IgD-negative memory B cell (primary cell): ENCODE data around the gene TMEM151A. TPM values are rescaled to one million over a fixed set of nuclear protein-coding genes. Genes with fewer than 3 reads are reported as not detected.
"Not testable (repeated sequence)": the region's sequence is repeated elsewhere in the genome, so short reads cannot be mapped to it uniquely, and the experiment has no call there.

Experiments
- H3K27ac Mint-ChIP-seq, 3 donors: one replicate each; pipeline ENCODE4 v1.8.0; 2020 to 2022; ENCODE audit warnings: mild to moderate bottlenecking in 3 of 3, mixed read lengths in 3 of 3, moderate library complexity in 1 of 3
- H3K27me3 Mint-ChIP-seq: one replicate; pipeline ENCODE4 v1.8.0; 2021; ENCODE audit warnings: mixed read lengths
- H3K36me3 Mint-ChIP-seq: one replicate; pipeline ENCODE4 v1.8.0; 2020; ENCODE audit warnings: mild to moderate bottlenecking, mixed read lengths
- H3K4me1 Mint-ChIP-seq, 3 donors: one replicate each; pipeline ENCODE4 v1.8.0; 2020 to 2022; ENCODE audit warnings: mixed read lengths in 3 of 3, mild to moderate bottlenecking in 1 of 3
- H3K4me3 Mint-ChIP-seq, 4 donors: one replicate each; pipeline ENCODE4 v1.8.0; 2020 to 2022; ENCODE audit warnings: mild to moderate bottlenecking in 4 of 4, mixed read lengths in 4 of 4, moderate library complexity in 3 of 4
- H3K9me3 Mint-ChIP-seq, 3 donors: one replicate each; pipeline ENCODE4 v1.8.0; 2020 to 2021; ENCODE audit warnings: mixed read lengths in 3 of 3, mild to moderate bottlenecking in 1 of 3
- polyA plus RNA-seq: library from polyadenylated mRNA; unstranded; fragments of 300-500 nt; fragmentation: Illumina TruSeq; gene quantifications from one replicate; pipeline ENCODE4 v1.2.3, GENCODE V29; 2021

TMEM151A gene
- polyA plus RNA-seq, 1 donor from 2014 or later: not detected

- peaks cover 0 to 6% (median 4%) of the 10 kb centered on the region in 3 donors for H3K4me1 Mint-ChIP-seq
- peaks cover 5% of the 10 kb centered on the region for H3K36me3 Mint-ChIP-seq
Measured at GRCh38 chr11:66275396-66275795, 16.3 kb upstream of the TMEM151A start.

GRCh38 chr11:66275984-66276612 lies 15.6 kb upstream of the TMEM151A start:
- peak overlapping the region in 1 of 3 donors; percentile 71 for H3K27ac Mint-ChIP-seq
- no peaks in the 10 kb centered on the region for H3K9me3 Mint-ChIP-seq
- H3K4me3 Mint-ChIP-seq: peak overlapping the region in 2 of 4 donors; percentile 50 to 61
- H3K27me3 Mint-ChIP-seq: peaks cover 4% of the 10 kb centered on the region
- H3K4me1 Mint-ChIP-seq: peaks cover 2 to 6% (median 5%) of the 10 kb centered on the region in 3 donors
- peaks cover 5% of the 10 kb centered on the region for H3K36me3 Mint-ChIP-seq

More at GRCh38 chr11:66275396-66275795, 16.3 kb upstream of the TMEM151A start:
- peak overlapping the region in 1 of 4 donors; percentile 23 for H3K4me3 Mint-ChIP-seq
- H3K27ac Mint-ChIP-seq: peak overlapping the region in 1 of 3 donors; percentile 73
- no peaks in the 10 kb centered on the region for H3K9me3 Mint-ChIP-seq
- peaks cover 4% of the 10 kb centered on the region for H3K27me3 Mint-ChIP-seq

GRCh38 chr11:66276619-66277018 lies 15.1 kb upstream of the TMEM151A start:
- Mint-ChIP-seq H3K4me3 (peak overlapping the region in 2 of 4 donors; percentile 39 to 70), H3K4me1 (peaks cover 5 to 11% (median 10%) of the 10 kb centered on the region in 3 donors), H3K27ac (peak overlapping the region in 1 of 3 donors; percentile 71)
- not testable (repeated sequence) for H3K36me3 Mint-ChIP-seq, H3K9me3 Mint-ChIP-seq, H3K27me3 Mint-ChIP-seq

- H3K4me1 Mint-ChIP-seq: peaks cover 7 to 14% (median 13%) of the 10 kb centered on the region in 3 donors
- not testable (repeated sequence) for H3K36me3 Mint-ChIP-seq, H3K27me3 Mint-ChIP-seq, H3K9me3 Mint-ChIP-seq
- peak overlapping the region in 1 of 3 donors; percentile 68 for H3K27ac Mint-ChIP-seq
- peak overlapping the region; percentile 39 to 71 (median 62) for H3K4me3 Mint-ChIP-seq
Measured at GRCh38 chr11:66277064-66277463, 14.6 kb upstream of the TMEM151A start.

GRCh38 chr11:66277471-66278362 lies 14.0 kb upstream of the TMEM151A start, which contains the start of gene CNIH2:
CNIH2 (plus strand) TSS chr11:66278175; CDS start chr11:66278457, 282 bp downstream.
- Mint-ChIP-seq H3K27ac (peak within 1 kb of the TSS in 1 of 3 donors; percentile 68), H3K27me3 (peaks cover 4% of the 10 kb centered on the region), H3K36me3 (peaks cover 3% of the 10 kb centered on the region), H3K4me3 (peak within 1 kb of the TSS; percentile 55 to 72 (median 64)), H3K4me1 (peaks cover 14 to 19% (median 17%) of the 10 kb centered on the region in 3 donors), H3K9me3 (no peaks in the 10 kb centered on the region)

GRCh38 chr11:66278363-66279091 lies 13.2 kb upstream of the TMEM151A start:
- Mint-ChIP-seq H3K9me3 (no peaks in the 10 kb centered on the region), H3K27ac (no peak overlapping the region), H3K27me3 (peaks cover 4% of the 10 kb centered on the region), H3K4me3 (peak overlapping the region; percentile 38 to 72 (median 60)), H3K36me3 (peaks cover 1% of the 10 kb centered on the region), H3K4me1 (peaks cover 14 to 24% (median 14%) of the 10 kb centered on the region in 3 donors)

- no peaks in the 10 kb centered on the region for H3K9me3 Mint-ChIP-seq
- H3K27ac Mint-ChIP-seq: peak overlapping the region in 1 of 3 donors; percentile 99
- peaks cover 14 to 24% (median 14%) of the 10 kb centered on the region in 3 donors for H3K4me1 Mint-ChIP-seq
- peak overlapping the region in 3 of 4 donors; percentile 51 to 77 (median 63) for H3K4me3 Mint-ChIP-seq
- peaks cover 4% of the 10 kb centered on the region for H3K27me3 Mint-ChIP-seq
- no peaks in the 10 kb centered on the region for H3K36me3 Mint-ChIP-seq
Measured at GRCh38 chr11:66279092-66279734, 12.5 kb upstream of the TMEM151A start.

GRCh38 chr11:66280428-66280827 lies 11.3 kb upstream of the TMEM151A start:
- Mint-ChIP-seq H3K4me3 (peak overlapping the region in 1 of 4 donors; percentile 63), H3K9me3 (no peaks in the 10 kb centered on the region), H3K27me3 (peaks cover 4% of the 10 kb centered on the region), H3K4me1 (peaks cover 14 to 24% (median 14%) of the 10 kb centered on the region in 3 donors), H3K36me3 (peaks cover 1% of the 10 kb centered on the region), H3K27ac (peak overlapping the region in 2 of 3 donors; percentile 98 to 99)

GRCh38 chr11:66281001-66281400 lies 10.7 kb upstream of the TMEM151A start:
- Mint-ChIP-seq H3K4me1 (peaks cover 14 to 26% (median 14%) of the 10 kb centered on the region in 3 donors), H3K36me3 (peaks cover 1% of the 10 kb centered on the region), H3K27ac (peak overlapping the region in 2 of 3 donors; percentile 98 to 99), H3K9me3 (no peaks in the 10 kb centered on the region), H3K4me3 (peak overlapping the region in 1 of 4 donors; percentile 63), H3K27me3 (peaks cover 4% of the 10 kb centered on the region)

GRCh38 chr11:66281776-66282467 lies 9.8 kb upstream of the TMEM151A start:
- peaks cover 4% of the 10 kb centered on the region for H3K27me3 Mint-ChIP-seq

GRCh38 chr11:66282468-66283455 lies 8.9 kb upstream of the TMEM151A start:
- Mint-ChIP-seq H3K36me3 (peaks cover 1% of the 10 kb centered on the region), H3K9me3 (no peaks in the 10 kb centered on the region), H3K4me3 (peak overlapping the region; percentile 58 to 93 (median 77)), H3K27me3 (peaks cover 4% of the 10 kb centered on the region), H3K4me1 (peaks cover 14 to 28% (median 16%) of the 10 kb centered on the region in 3 donors), H3K27ac (peak overlapping the region; percentile 98 to 99 (median 99))

More at GRCh38 chr11:66281776-66282467, 9.8 kb upstream of the TMEM151A start:
- H3K27ac Mint-ChIP-seq: peak overlapping the region; percentile 98 to 99 (median 99)
- peaks cover 14 to 26% (median 14%) of the 10 kb centered on the region in 3 donors for H3K4me1 Mint-ChIP-seq
- H3K4me3 Mint-ChIP-seq: peak overlapping the region; percentile 58 to 93 (median 77)
- no peaks in the 10 kb centered on the region for H3K9me3 Mint-ChIP-seq
- H3K36me3 Mint-ChIP-seq: peaks cover 1% of the 10 kb centered on the region

- H3K36me3 Mint-ChIP-seq: peaks cover 1% of the 10 kb centered on the region
- peaks cover 14 to 28% (median 16%) of the 10 kb centered on the region in 3 donors for H3K4me1 Mint-ChIP-seq
- H3K4me3 Mint-ChIP-seq: peak overlapping the region in 1 of 4 donors; percentile 93
- H3K27ac Mint-ChIP-seq: peak overlapping the region; percentile 98 to 99 (median 99)
- peaks cover 4% of the 10 kb centered on the region for H3K27me3 Mint-ChIP-seq
- no peaks in the 10 kb centered on the region for H3K9me3 Mint-ChIP-seq
Measured at GRCh38 chr11:66283461-66284105, 8.1 kb upstream of the TMEM151A start.
